ENCODE measurements around the gene AREL1.

GRCh38 chr14:74703043-74703442, 9.8 kb downstream of the AREL1 start:
- TF ChIP-seq MAX (IDR thresholded peaks at IDR 0.05) = no peak
- TF ChIP-seq SP4 (IDR thresholded peaks at IDR 0.05; ENCODE audit: low read length) = no peak
